Activated naive CD8-positive, alpha-beta T cell treated with anti-CD3 and anti-CD28 coated beads, Interleukin-2, amount 10 ng/mL, durations not matched to agents 7 days and 5 days (primary cell): Measurements from ENCODE around the gene ZNF576. TPM values are rescaled to one million over a fixed set of nuclear protein-coding genes. Genes with fewer than 3 reads are reported as not detected.
A peak's percentile ranks its signal among the peaks of the same experiment; 100 is the strongest.
"Not testable (repeated sequence)": the region's sequence is repeated elsewhere in the genome, so short reads cannot be mapped to it uniquely, and the experiment has no call there.

Experiments
- ATAC-seq: fragments of 150-1000 bp; cut with Tn5 transposase; one replicate; pipeline ENCODE4 v1.10.0; 2021; ENCODE audit warnings: low read depth, moderate library complexity
- POLR2A ChIA-PET: fragments of 350-600 bp; sonication (Branson Sonifier 250); formaldehyde crosslinking; loops from one replicate; lab custom pipeline; 2021; ENCODE audit warnings: antibody characterized with exemption; lab: Charles Lee
- DNase-seq: peaks from one replicate; pipeline ENCODE4 v3.0.0; 2021
- H3K27ac Mint-ChIP-seq: one replicate; pipeline ENCODE4 v1.8.0; 2022; ENCODE audit warnings: mild to moderate bottlenecking, mixed read lengths
- H3K27me3 Mint-ChIP-seq: one replicate; pipeline ENCODE4 v1.8.0; 2022; ENCODE audit warnings: mild to moderate bottlenecking, moderate library complexity, mixed read lengths
- H3K36me3 Mint-ChIP-seq: one replicate; pipeline ENCODE4 v1.8.0; 2021; ENCODE audit warnings: mild to moderate bottlenecking, mixed read lengths
- H3K4me1 Mint-ChIP-seq: one replicate; pipeline ENCODE4 v1.8.0; 2021; ENCODE audit warnings: mixed read lengths
- H3K4me3 Mint-ChIP-seq: one replicate; pipeline ENCODE4 v1.8.0; 2022; ENCODE audit warnings: mild to moderate bottlenecking, moderate library complexity, mixed read lengths
- H3K9me3 Mint-ChIP-seq: one replicate; pipeline ENCODE4 v1.8.0; 2021; ENCODE audit warnings: mixed read lengths
- total RNA-seq, 2 experiments: library from RNA; stranded (reverse); gene quantifications; one replicate each; pipeline ENCODE4 v1.2.3, GENCODE V29; 2021

Gene ZNF576
- total RNA-seq, 2 experiments from 2014 or later, result 15.3 to 17.8 TPM

- H3K27ac Mint-ChIP-seq, result no peak overlapping the region
Measured at GRCh38 chr19:43628646-43629326, 32.4 kb downstream of the ZNF576 start.

GRCh38 chr19:43631491-43631890 lies 35.1 kb downstream of the ZNF576 start:
- peaks cover 15% of the 10 kb centered on the region for H3K27me3 Mint-ChIP-seq
- H3K9me3 Mint-ChIP-seq, result no peaks in the 10 kb centered on the region
- POLR2A ChIA-PET, result no interaction called here
- peaks cover 5% of the 10 kb centered on the region for H3K4me1 Mint-ChIP-seq
- H3K4me3 Mint-ChIP-seq, result no peak overlapping the region
- DNase-seq (no peak), ATAC-seq (no peak)
- H3K36me3 Mint-ChIP-seq, result no peaks in the 10 kb centered on the region
- no peak overlapping the region for H3K27ac Mint-ChIP-seq

More at GRCh38 chr19:43628646-43629326, 32.4 kb downstream of the ZNF576 start:
- Mint-ChIP-seq H3K36me3 (no peaks in the 10 kb centered on the region), H3K27me3 (peaks cover 17% of the 10 kb centered on the region), H3K9me3 (no peaks in the 10 kb centered on the region), H3K4me3 (no peak overlapping the region), H3K4me1 (peaks cover 10% of the 10 kb centered on the region)
- no peak for ATAC-seq
- DNase-seq, result no peak
- POLR2A ChIA-PET, result interaction anchor here (0.6 kb wide), 1 partner anchor 119 kb away, joined by 3 read pairs; no protein-coding TSS in a partner anchor

- no peaks in the 10 kb centered on the region for H3K36me3 Mint-ChIP-seq
- no peak overlapping the region for H3K27ac Mint-ChIP-seq
- peaks cover 27% of the 10 kb centered on the region for H3K27me3 Mint-ChIP-seq
- no peaks in the 10 kb centered on the region for H3K9me3 Mint-ChIP-seq
- DNase-seq, result no peak
- H3K4me3 Mint-ChIP-seq, result no peak overlapping the region
- H3K4me1 Mint-ChIP-seq, result peaks cover 2% of the 10 kb centered on the region
- ATAC-seq, result no peak
- POLR2A ChIA-PET, result interaction anchor here (0.6 kb wide), 1 partner anchor 24 kb away, joined by 3 read pairs; no protein-coding TSS in a partner anchor
Measured at GRCh38 chr19:43633520-43633919, 37.1 kb downstream of the ZNF576 start.

- H3K9me3 Mint-ChIP-seq, result no peaks in the 10 kb centered on the region
- POLR2A ChIA-PET, result no interaction called here
- DNase-seq (no peak), ATAC-seq (no peak)
- peaks cover 32% of the 10 kb centered on the region for H3K27me3 Mint-ChIP-seq
- H3K4me3 Mint-ChIP-seq, result no peak overlapping the region
- peaks cover 5% of the 10 kb centered on the region for H3K4me1 Mint-ChIP-seq
- H3K27ac Mint-ChIP-seq, result no peak overlapping the region
- no peaks in the 10 kb centered on the region for H3K36me3 Mint-ChIP-seq
Measured at GRCh38 chr19:43634068-43634467, 37.7 kb downstream of the ZNF576 start.

- Mint-ChIP-seq H3K36me3 (no peaks in the 10 kb centered on the region), H3K9me3 (no peaks in the 10 kb centered on the region), H3K4me1 (peaks cover 6% of the 10 kb centered on the region), H3K27me3 (peaks cover 34% of the 10 kb centered on the region), H3K4me3 (no peak overlapping the region), H3K27ac (no peak overlapping the region)
- ATAC-seq, result no peak
- POLR2A ChIA-PET, result no interaction called here
- DNase-seq, result no peak
Measured at GRCh38 chr19:43634506-43634871, 38.1 kb downstream of the ZNF576 start.

GRCh38 chr19:43634872-43635560 lies 38.6 kb downstream of the ZNF576 start:
- peaks cover 8% of the 10 kb centered on the region for H3K4me1 Mint-ChIP-seq
- DNase-seq, result no peak
- no peak overlapping the region for H3K4me3 Mint-ChIP-seq
- peaks cover 35% of the 10 kb centered on the region for H3K27me3 Mint-ChIP-seq
- POLR2A ChIA-PET, result no interaction called here
- no peak overlapping the region for H3K27ac Mint-ChIP-seq
- no peaks in the 10 kb centered on the region for H3K36me3 Mint-ChIP-seq
- no peaks in the 10 kb centered on the region for H3K9me3 Mint-ChIP-seq
- ATAC-seq, result no peak

GRCh38 chr19:43635561-43635940 lies 39.2 kb downstream of the ZNF576 start:
- H3K4me3 Mint-ChIP-seq, POLR2A ChIA-PET, ATAC-seq, H3K9me3 Mint-ChIP-seq, H3K36me3 Mint-ChIP-seq, DNase-seq, H3K27ac Mint-ChIP-seq: not testable (repeated sequence)
- H3K4me1 Mint-ChIP-seq, result peaks cover 10% of the 10 kb centered on the region
- peaks cover 41% of the 10 kb centered on the region for H3K27me3 Mint-ChIP-seq

GRCh38 chr19:43636121-43636683 lies 39.8 kb downstream of the ZNF576 start:
- ATAC-seq, result no peak
- Mint-ChIP-seq H3K36me3 (no peaks in the 10 kb centered on the region), H3K27ac (no peak overlapping the region), H3K4me1 (peaks cover 11% of the 10 kb centered on the region), H3K4me3 (no peak overlapping the region), H3K27me3 (peaks cover 46% of the 10 kb centered on the region), H3K9me3 (no peaks in the 10 kb centered on the region)
- DNase-seq, result no peak
- POLR2A ChIA-PET, result no interaction called here

- DNase-seq (no peak), ATAC-seq (no peak)
- peaks cover 11% of the 10 kb centered on the region for H3K4me1 Mint-ChIP-seq
- POLR2A ChIA-PET, result no interaction called here
- H3K9me3 Mint-ChIP-seq, result no peaks in the 10 kb centered on the region
- H3K36me3 Mint-ChIP-seq, result no peaks in the 10 kb centered on the region
- peak overlapping the region; percentile 72 for H3K4me3 Mint-ChIP-seq
- no peak overlapping the region for H3K27ac Mint-ChIP-seq
- peaks cover 47% of the 10 kb centered on the region for H3K27me3 Mint-ChIP-seq
Measured at GRCh38 chr19:43638214-43638994, 42.0 kb downstream of the ZNF576 start.

GRCh38 chr19:43638995-43639518 lies 42.7 kb downstream of the ZNF576 start:
- peak overlapping the region; percentile 72 for H3K4me3 Mint-ChIP-seq
- POLR2A ChIA-PET, result no interaction called here
- H3K27ac Mint-ChIP-seq, result peak overlapping the region; percentile 65
- DNase-seq (no peak), ATAC-seq (no peak)
- peaks cover 45% of the 10 kb centered on the region for H3K27me3 Mint-ChIP-seq
- H3K4me1 Mint-ChIP-seq, result peaks cover 11% of the 10 kb centered on the region
- H3K36me3 Mint-ChIP-seq, result no peaks in the 10 kb centered on the region
- H3K9me3 Mint-ChIP-seq, result no peaks in the 10 kb centered on the region

- H3K9me3 Mint-ChIP-seq, result no peaks in the 10 kb centered on the region
- POLR2A ChIA-PET, result no interaction called here
- peak within 1 kb of the TSS; percentile 75 for H3K4me3 Mint-ChIP-seq
- no peaks in the 10 kb centered on the region for H3K36me3 Mint-ChIP-seq
- peak; percentile 73 for ATAC-seq
- DNase-seq, result peak; percentile 67
- peaks cover 11% of the 10 kb centered on the region for H3K4me1 Mint-ChIP-seq
- H3K27ac Mint-ChIP-seq, result peak within 1 kb of the TSS; percentile 65
- H3K27me3 Mint-ChIP-seq, result peaks cover 45% of the 10 kb centered on the region
Measured at GRCh38 chr19:43639519-43640423, 43.4 kb downstream of the ZNF576 start, which contains the start of gene CADM4. TSS of gene CADM4 (minus strand) at chr19:43639850. CDS start at chr19:43639790, 60 bp downstream.

- Mint-ChIP-seq H3K36me3 (no peaks in the 10 kb centered on the region), H3K4me3 (peak overlapping the region; percentile 75), H3K4me1 (peaks cover 10% of the 10 kb centered on the region), H3K27ac (peak overlapping the region; percentile 26), H3K9me3 (no peaks in the 10 kb centered on the region), H3K27me3 (peaks cover 45% of the 10 kb centered on the region)
- DNase-seq (no peak), ATAC-seq (no peak)
- POLR2A ChIA-PET, result no interaction called here
Measured at GRCh38 chr19:43640424-43640757, 44.0 kb downstream of the ZNF576 start.
